ENCODE measurements around the gene CEMP1.

Gene CEMP1

DNA sequence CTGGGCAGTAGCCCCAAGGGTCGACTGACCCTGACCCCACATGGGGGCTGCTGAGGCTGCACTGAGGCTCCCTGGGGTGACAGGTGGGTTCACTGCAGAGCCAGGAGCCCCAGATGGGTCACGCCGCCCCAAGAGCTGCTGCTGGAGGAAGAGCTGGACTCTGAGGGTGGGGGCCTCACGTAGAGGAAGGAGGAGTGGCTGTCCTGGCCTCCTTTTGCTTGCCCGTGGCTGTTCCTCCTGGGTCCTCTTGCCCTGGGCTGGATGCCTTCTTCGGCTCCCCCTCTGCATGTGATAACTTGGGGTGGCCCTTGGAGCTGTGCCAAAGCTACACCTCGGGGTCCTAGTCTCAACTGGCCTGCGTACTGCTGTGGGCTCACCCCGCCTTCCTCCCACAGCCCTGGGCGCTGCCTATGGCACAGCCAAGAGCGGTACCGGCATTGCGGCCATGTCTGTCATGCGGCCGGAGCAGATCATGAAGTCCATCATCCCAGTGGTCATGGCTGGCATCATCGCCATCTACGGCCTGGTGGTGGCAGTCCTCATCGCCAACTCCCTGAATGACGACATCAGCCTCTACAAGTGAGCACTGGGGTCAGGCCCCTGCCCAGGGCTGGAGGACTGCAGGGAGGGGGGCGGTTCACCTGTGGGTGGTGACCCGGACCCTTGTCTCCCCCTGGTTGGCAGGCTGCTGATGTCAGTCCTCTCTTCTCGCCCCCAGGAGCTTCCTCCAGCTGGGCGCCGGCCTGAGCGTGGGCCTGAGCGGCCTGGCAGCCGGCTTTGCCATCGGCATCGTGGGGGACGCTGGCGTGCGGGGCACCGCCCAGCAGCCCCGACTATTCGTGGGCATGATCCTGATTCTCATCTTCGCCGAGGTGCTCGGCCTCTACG lies 12.1 kb downstream of the CEMP1 start:
- no peak for DNase-seq

DNA sequence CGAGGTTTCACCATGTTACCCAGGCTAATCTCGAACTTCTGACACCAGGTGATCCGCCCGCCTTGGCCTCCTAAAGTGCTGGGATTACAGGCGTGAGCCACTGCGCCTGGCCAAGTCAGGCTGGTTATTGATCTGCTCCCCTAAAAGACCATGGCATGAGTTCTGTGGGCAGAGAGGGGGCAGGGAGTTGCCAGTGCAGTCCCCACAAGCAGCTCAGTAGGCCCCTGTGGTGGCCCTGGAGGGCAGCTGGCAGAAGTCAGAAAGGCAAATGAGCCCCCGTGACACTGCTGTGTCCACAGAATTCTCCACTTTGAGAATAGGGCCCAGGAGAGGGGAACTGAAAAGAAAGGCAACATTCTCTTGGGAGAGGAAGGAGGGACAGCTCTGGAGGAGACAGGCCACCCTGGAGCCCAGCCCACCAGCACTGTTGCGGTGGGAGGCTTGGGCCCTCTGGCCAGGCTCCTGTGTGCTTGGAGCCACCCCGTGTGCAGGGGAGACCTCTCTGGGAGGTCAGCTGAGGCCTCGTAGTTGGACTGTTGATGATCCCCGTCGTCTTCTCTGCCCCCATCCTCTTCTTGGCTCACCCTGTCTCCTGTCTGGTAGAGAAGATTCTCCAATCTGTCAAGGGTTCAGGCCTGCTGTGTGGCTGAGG lies 13.1 kb downstream of the CEMP1 start:
- DNase-seq = no peak

DNA sequence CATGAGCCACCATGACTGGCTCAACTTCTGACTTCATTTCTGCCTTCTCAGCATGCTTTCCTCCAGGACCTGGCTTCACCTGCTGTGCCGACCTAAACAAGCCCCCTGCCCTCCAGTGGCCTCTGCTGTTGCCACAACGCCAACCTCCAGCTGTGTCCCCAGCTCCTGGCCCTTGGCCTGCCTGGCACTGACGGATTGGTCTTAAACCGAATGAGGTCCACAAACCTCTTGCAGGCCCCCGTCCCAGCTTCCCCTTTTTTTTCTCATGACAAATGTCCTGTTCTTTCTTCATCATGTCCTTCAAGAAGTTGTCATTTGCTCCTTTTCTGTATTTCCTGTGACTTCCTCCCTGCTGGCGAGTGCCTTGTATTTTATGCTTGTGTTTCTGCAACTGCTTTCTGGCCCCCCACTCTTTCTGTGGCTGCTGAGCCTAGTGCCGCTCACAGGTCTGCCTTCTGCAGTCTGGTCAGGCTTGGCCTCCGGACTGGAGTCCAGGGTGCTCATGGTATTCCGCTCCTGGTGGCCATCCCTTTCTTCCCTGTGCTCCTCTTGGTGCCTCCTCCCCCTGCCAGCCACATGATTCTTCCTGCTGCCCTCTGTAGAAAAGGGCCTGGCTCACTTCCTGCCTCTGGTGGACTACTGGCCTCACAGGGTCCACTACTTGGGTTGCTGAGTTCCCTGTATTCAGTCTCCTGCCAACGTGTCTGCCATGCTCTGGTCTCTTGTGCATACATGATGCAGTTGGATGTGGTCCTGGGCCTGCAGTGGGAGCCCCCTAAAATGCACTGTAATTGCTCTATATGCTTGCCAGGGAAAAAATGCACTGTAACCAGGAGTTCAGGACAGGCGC lies 14.6 kb downstream of the CEMP1 start:
- DNase-seq = no peak

DNA sequence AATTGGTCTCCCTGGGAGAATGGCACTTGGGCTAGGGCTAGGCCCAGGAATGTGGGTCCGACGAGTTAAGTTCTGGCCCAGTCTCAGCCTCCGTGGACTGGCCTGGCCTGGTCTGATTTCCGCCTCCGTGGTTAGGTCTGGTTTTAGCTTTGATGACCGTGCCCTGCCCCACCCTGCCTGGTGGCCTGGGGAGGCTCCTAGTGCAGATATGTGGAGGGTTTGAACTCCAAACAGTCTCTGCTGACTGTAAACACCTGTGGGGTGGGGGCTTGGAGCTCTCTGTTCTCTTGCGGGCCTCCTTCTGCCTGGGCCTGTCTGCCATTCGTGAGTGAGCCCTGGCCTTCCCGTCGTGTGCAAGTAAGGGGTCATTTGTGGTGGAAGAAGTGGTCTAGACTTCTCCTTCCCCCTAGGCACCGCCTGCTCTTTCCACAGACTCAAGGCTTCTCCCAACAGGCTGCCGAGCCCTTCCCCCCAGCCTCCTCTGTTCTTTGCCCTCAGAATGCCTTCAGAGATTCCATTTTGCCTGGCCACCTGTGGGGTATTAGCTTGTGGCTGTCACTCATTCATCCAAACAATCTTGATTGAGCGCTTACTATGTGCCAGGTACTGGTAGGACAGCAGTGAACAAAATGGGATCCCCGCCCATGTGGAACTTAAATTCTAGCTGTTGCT lies 15.9 kb downstream of the CEMP1 start:
- no peak for DNase-seq

DNA sequence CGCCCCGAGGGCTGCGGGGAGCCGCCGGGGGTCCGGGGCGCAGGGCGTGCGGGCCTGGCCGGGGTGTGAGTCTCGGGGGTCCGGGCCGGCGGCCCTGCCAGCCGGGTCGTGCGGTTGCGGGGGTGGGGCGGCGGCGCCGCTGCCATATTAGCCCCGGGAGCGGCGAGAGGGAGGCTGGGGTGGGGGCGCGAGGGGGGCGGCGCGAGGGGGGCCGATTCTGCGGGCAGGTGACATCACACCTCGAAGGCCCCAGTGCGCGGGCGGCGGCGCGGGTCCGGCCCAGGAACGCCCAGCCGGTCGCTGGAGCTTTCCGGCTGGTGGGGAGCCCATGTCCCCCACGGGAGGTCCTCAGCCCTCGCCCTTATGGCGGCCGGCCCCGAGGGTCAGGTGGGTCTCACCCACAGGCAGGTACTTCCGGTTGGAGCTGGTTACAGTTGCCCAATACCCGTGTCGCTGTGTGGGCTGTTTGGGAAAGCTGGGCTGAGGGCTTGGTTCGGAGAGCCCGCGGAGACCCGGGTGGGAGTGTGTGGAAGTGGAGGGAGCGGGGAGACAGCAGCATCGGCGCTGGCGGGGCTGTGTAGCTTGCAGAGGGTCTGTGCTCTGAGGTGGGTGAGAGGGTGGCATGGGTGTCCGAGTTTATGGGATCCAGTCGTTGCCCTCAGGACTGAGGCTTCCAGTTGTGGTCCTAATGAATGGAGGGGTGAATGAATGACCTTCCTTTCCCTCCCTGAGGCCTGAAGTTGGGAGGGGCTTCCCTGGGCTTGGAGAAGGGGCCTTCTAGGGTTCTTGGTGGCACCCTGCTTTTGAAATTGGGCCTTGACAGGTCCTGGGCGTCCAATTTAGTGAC lies 16.7 kb downstream of the CEMP1 start:
- DNase-seq = no peak

DNA sequence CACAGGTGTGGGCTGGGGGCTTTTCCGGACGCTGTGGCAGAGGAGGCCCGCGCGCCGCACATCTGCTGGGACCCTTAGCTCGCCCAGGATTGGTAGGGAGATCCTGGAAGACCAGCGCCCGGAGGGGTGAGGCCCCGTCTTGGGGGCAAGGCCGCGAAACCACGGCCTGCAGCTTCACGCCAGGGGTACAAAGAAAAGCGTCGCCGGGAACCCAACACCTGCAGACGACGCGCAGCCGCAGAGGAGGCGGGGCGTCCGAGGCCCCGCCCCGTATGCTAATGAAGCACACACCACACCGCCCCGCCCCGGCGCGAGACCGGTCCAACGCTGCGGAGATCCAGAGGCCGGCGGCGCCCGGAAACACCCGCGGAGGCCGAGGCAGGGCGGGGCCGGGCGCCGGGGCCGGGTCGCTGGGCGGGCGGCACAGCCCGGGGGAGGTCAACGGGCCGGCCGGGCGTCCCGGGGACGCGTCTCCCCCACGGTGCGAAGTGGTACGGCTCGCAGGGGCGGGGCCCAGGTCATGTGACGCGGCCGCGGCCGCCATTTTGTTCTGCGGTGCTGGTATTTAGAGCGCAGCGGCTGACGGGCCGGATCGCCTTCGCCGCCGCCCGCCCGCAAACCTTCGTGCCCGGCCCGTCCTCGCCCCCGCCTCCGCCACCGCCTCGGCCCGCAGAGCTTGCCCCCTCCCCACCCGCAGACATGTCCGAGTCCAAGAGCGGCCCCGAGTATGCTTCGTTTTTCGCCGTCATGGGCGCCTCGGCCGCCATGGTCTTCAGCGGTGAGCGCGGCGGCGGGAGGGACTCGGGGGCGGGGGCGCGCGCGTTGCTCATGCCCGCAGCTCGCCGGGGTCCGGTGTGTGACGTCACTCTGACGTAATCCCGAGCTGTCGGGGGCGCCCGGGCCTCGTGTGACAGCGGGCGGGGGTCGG lies 17.5 kb downstream of the CEMP1 start, which contains the start of gene ATP6V0C:
TSS of gene ATP6V0C (plus strand) at position 548 of the 928 bp plus-strand sequence. CDS start at position 700, 152 bp downstream.
- peak; percentile 85 for DNase-seq

DNA sequence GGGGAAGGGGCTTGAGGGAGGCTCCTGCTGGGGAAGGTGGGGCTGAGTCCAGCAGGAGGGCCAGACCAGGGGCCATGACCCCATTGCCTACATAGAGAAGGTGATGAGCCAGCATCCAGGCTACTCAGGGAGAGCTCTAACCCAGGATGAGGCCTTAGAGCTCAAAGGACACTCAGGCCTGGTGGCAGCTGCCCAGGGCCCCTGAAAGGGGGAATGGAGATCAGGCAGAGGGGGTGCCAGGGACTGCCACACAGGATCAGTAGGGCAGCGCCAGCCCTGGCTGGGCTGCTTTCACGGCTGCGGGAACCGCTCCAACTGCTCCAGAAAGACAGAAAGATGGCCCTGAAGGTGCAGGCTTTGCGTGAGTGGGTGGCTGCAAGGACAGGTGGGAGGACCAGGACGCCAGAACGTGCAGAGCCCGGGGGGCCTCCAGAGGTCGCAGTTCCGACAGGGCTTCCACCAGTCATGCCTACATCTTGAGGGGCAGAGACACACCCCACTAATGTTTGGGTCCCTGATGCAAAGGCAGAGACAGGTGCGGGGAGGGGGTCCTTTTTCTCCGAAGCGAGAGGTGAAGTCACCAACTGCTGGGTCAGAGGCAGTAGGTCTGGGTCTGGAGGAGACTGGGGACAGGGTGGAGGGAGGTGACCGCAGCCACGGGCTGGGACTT lies 18.3 kb downstream of the CEMP1 start:
- no peak for DNase-seq

DNA sequence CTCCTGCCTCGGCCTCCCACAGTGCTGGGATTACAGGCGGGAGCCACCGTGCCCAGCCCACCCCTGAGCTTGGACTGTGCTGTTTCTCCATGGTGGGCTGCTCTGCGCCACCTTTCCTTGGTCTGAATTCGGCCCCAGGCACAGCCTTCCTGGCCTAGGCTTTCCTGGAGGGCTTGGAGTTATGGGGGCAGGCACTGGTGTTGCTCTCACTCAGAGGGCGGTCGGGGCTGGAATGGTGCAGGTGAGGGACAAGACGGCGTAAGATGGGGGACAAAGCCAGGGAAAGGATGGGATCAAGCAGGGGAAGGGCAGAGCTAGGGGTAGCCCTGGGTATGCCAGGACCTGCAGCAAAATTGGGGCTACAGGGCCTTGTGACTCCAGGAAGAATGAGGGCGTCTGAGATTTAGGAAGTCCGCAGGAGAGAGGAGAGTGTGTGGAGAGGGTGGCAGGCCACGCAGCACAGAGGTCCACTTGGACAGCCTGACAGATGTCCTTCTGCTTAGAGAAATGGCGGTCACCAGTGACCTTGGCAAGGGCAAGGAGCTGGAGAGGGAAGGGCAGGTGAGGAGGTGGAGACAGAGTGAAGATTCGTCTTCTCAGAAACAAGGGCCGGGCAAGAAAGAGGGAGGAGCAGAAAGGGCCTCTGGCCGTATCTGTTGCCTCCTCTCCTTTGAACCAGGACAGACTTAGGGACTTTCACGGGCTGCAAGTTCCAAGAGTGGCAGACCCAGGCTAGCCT lies 19.0 kb downstream of the CEMP1 start:
- DNase-seq = no peak

DNA sequence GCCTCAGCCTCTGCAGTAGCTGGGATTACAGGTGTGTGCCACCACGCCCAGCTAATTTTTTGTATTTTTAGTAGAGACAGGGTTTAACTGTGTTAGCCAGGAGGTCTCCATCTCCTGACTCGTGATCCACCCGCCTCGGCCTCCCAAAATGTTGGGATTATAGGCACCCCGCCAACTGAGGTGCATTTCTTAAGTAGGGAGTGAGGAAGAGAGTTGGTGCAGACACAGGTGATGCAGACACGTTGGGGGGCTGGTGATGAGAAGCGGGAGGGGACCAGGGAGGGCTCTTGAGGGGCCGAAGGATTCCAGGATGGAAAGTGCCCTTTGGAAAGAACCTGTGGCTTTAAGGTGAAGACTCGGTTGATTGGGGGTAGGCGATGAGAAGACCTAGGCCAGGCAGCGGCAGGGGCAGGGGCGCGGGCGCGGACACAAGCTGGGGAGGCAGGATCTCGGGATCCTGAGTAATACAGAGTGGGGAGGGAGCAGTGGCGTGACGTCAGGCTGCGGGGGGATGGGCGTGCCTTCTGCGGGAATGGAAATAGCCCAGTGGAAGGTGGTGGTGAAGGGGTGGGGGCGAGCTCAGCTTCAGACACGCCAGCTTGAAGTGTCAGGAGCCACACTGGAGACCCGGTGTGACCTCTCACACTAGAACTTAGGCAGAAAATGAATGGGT lies 19.9 kb downstream of the CEMP1 start:
- peak; percentile 54 for DNase-seq

DNA sequence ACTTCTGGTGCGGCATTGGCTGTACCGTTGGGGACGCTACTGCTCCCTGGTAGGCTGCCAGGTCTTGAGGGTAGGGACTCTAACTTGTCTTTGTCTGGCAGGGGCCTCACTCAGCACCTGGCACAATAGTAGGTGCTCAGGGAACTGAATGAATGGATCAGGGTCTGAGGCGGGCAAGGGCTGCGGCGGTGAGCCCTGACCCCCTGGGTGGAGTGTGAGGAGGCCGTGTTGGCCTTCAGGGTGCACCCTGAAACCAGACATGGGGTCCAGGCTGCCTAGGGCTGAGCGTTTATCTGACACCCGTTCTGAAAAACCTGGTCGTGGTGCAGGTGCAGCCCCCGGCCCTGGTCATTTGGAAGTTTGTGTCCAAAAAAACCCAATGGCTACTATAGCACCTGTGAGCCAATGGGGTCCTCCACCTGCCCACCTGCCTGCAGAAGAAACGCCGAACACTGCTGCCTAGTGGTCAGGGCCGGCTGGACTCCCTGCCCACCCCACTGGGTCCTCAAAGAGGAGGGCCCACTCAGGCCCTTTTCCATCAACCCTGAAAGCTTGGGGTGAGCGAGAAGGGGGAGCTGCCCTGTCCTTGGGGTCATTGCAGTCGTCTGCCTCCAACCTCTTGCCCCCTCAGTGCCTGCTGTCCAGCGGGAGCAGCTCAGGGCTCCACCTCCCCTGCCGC lies 22.3 kb downstream of the CEMP1 start:
- no peak for DNase-seq

DNA sequence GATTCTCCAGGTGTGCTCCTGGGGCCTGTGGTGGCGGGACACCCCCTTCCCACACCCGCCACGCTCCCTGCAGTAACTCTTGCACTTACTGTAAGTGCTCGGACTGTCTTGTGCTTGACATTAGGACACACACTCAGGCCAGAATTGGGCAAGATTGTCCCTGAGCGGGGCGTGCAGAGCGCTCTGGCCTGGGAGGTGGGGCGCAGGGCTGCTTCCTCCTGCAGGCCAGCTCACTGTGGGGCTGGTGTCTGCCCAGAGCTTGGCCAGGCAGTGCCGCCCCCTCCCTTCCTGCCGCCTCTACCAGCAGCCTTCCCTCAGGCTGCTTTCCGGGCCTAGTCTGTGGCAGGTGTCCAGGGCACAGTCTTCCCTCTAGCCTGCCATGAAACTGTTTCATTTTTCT lies 23.5 kb downstream of the CEMP1 start:
- no peak for DNase-seq

DNA sequence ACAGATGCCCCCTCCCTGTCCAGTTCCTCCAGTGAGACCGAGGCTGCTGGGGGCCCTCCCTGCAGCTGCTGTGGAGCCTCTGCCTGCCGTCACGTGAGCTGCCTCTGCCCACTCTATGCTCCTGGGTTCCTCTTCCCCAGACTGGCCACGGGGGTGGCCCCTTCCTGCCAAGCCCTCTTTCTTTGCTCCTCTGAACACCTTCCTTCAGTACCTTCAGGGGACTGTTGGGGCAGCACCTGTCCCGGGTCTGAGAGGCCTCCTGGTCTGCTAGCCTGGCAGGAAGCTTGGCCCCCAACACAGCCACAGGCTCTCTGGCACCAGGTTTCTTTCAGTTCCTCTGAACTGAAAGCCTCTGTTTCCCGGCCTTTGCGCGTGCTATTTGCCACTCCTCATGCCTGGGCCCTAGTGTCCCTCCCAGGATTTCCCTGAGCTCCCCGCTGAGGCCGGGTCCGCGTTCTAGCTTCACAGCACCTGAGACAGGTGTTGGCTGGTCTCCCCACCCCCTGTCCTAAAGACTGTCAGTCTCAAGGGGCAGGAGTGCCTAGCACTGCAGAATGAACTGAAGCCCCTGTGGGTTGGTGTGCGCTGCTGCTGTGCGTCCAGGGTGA lies 24.1 kb downstream of the CEMP1 start:
- DNase-seq = no peak

DNA sequence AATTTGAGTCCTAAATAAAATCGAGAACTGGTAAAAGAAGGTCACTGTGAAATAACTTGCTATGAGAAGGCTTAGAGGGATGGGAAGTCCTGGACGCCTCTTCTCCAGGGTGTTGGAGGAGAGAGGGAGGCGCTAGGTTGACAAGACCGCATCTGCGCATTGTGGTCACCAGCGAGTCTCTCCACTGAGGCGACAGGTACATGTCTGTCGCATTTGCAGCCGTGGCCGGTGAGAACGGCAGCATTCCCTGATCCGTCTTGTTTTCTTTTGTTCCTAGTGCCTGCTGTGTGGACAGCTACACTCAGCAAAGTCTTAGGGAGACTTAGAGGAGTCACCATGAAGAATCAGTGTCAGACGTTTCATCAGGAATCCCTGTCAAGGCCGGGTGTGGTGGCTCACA lies 25.5 kb downstream of the CEMP1 start:
- no peak for DNase-seq

DNA sequence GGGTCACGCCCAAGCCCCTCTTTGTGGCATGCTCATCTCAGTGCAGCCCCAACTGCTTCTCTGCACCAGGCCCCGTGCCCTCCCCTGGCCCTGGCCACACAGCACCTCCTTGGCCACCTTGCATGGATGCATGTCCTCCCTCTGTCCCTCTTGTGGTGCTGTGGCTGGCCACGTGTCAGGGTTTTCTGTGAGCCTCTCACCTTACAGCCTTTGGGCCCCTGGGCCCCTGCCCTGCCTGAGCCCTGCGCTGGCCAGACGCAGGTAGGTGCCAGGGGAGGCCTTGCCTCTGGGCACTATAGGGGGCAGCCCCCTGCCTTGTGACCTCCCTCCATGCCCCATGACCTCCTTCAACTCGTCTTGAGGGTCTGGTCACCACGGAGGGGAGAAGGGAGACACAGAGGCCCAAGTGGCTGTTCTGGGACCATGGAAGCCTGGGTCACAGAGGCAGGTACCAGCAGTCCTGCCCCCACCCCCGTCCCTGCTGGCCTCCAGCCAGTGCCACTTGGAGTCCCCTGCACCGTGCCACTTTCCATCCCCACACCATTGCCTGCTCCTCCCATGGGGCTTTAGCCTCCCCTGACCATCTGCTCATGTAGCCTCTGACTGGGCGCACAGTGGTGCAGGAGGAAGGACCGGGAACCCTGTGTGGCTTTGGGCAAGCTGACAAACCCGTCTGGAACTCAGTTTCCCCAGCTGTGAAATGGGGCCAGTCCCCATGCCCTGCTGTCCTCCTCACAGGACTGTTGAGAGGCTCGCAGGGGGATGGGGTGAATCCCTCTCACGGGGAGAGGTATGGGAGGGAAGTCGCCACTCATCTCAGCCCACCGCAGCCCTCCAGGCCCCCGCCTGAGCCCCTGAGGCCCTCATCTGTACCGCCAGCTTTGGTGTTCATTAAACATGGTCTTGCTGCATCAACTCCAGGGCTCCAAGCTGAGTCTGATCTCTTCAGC lies 29.0 kb downstream of the CEMP1 start:
- no peak for DNase-seq

DNA sequence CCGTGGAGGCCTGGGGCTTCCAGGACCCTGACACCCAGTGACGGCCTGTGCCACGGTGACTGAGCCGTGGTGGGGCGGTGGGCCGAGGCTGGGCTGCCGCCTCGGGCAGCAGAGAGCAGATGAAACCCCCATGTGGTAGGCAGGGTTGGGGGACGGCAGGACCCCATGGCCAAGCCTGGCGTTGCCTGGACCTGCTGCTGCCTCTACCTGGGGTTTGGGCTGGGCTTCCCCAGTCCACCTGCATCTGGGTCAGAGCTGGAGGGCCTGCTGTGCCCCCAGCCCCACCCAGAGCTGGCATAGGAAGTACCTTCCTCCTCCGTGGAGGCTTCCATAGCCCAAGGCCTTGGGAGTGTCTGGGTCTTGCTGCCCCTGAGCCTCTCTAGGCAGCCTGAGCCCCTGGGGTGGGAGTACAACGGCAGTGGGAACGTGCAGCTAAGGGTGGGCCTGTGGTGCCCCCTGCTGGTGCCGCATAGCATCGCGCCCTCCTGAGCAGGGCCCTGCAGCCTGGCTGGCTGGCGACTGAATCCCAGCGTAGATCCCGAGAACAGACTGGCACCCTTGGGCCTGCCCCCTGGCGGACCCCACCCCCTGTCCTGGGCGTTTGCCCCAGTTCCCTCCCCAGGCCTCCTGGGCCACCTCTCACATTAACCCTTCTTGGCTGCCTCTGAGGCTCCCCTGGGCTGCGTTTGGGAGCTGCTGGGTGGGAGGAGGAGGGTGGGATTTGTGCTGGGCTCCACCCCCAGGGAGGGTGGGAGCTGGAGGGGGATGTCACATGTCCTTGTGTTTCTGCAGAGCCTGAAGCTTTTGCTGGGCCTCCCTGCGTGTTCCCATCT lies 30.1 kb downstream of the CEMP1 start:
- peak; percentile 67 for DNase-seq
